GM21619 (cell line): Measurements from ENCODE around the gene PRPSAP1.
A peak's percentile ranks its signal among the peaks of the same experiment; 100 is the strongest.

Experiments used
- ATAC-seq: cut with Tn5 transposase; IDR thresholded peaks from one replicate; pipeline ENCODE4 v1.9.1; 2021; ENCODE audit not compliant: unreplicated experiment

PRPSAP1 gene, protein sequence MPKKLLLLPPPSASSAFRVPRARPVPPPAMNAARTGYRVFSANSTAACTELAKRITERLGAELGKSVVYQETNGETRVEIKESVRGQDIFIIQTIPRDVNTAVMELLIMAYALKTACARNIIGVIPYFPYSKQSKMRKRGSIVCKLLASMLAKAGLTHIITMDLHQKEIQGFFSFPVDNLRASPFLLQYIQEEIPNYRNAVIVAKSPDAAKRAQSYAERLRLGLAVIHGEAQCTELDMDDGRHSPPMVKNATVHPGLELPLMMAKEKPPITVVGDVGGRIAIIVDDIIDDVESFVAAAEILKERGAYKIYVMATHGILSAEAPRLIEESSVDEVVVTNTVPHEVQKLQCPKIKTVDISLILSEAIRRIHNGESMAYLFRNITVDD

DNA sequence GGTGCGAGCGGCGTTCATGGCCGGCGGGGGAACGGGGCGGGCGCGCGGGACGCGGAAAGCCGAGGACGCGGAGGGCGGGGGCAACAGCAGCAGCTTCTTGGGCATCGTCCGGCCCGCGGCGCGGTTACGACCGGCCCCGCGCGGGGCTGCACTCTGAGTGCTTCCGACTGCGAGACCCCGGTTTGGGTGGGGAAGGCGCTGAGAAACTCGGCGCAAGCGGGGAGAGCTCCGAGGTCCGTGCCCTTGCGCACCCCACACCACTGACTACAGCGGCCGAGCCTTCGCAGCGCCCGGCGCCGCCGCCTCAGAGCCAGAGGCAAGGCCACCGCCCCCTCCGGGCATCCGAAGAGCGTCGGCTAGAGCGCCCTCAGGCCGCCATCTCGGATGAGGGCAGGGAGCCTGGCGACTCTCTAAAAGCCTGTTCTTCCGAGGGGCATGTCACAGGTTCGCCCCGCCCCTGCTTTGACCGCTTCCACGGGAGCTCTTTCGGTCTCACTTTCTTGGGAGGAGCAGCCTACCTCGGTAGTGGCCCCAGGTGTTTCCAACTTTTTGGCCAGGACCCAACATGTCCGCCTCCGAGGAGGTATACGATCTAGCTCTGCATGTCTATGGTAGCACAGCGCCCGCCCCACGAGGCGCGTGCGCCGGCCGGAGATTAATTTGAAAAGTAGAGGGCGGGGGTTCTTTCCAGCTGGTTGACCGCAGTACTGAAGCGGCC is at the start of gene PRPSAP1:
Gene PRPSAP1, minus strand, starts transcription at position 318 of the 718 bp plus-strand sequence. Its CDS starts 213 bp downstream, at position 105.
- ATAC-seq, result peak; percentile 81

DNA sequence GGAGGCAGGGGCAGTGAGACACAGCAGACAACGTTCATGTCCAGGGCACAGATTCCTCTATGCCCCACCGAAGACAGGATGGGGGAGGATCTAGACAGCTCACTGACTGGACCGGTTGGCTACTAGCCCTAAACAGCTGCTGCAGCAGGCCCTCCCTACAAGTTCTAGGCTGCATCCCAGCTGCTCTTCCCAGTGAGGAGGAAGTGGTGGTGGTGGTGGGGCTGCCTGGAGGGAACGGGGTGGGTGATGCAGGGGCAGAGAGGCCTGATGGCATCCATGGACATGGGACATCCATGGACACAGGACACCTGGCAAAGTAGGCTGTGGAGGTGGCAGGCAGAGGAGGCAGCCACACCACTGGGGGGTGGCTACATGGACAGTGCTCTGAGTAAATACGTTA is 49.0 kb upstream of the PRPSAP1 start:
- ATAC-seq, result no peak

DNA sequence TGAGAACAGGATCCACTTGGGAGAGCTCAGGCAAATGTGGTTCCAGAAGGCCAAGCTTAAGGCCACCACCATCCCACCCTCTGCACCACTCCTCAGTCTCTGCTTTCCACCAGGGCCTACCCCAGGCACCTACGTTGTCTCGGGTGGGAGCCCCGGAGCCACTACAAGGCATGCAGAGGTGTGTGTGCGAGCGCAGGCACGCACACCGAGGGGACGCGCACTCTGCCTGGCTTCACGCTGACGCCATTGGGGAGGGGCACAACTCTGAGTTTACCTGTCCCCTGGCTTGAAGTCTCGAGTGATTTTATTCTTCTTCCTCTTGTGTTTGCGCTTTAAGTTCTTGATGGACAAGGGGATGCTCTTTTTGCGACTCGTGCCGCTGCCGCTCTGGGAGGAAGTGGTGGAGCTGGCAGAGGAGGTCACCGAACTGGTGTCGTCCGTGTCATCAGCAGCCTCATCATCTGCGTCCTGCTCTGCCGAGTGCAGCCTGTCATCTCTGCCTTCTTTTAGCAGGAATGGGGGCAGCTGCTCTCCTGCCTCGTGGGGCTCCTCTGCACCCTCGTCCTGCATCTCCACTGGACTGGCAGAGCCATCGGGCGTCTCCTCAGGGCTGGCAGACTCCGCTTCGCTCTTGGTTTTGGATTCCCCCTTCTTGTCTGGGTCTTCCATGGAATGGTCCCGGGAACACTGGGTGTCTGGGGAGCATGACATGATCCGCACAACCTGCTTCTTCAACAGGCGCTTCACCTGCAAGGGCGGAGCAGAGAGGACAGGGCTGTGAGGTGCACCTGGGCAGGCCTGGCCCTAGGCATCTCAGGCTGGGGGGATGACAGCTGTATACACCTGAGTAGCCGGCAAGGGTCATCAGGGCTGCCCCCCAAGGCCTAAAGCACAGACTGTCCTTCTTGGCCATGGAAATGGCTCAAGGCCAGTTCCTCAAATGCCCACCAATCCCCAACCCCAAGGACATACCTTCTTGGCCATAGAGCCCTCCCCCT is 45.8 kb upstream of the PRPSAP1 start:
- ATAC-seq, result no peak

DNA sequence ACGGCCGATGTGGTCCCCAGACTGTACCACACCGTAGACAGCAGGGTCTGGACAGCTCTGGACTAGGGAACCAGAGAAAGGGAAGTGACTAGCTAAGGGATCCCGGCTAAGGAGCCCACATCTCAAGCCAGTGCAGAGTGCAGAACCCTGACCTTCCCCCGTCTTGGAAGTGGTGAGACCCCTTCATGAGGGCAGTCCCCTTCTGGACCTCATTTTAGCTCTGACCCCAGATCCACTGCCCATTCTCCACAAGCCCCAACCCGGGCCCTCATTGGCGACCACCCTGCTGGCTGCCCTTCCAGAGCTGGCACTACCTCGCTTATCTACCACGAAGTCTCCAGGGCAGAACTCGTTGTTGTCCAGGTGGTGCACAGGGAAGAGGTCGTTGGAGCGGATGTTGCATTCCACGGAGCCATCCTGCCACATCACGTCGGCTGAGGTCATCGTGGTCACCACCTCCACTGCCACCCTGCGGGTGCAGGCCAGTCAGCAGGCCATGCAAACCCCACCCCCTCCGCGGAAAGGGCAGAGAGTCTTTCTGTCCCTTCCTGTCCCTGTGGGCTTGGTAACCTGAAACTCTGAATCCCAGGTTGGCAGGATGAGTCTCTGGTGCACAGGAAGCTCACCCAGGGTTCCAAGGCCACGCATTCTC is 44.9 kb upstream of the PRPSAP1 start:
- ATAC-seq, result no peak

DNA sequence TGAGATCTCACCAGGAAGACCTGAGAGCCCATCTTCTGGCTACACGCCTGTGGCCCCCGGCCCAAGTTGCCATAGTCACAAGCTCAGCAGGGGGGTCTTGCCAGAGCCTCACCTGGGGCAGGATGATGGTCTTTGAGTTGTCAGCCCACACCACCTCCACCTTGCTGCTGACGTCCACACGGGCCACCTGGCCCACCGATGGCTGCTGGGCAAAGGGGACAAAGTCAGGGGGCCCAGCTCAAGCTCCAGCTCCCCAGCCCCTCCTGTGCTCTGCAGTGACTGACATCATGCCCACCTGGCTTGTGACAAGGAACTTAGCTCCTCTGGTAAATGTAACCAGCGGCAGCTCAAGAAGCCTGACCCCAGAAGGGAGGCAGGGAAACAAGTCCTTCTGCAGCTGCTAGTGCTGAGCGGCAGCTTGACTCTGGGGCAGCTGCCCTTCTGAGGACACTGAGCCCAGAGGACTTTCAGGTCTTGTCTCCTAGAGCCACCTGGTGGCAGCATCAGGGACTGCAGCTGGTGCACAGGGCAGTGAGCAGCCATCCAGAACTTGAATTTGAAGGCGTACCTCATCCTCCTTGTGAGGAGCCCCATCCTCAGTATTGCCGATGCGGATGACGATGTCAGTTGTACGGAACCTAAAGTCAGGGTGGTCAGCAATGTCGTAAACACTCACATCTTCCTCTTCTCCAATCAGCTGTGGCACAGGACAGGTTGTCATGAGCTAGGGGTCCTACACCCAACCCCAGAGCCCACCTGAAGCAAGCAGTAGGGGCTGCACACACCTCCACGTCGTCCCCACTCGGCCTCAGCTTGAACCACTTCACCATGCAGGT is 44.2 kb upstream of the PRPSAP1 start:
- no peak for ATAC-seq

DNA sequence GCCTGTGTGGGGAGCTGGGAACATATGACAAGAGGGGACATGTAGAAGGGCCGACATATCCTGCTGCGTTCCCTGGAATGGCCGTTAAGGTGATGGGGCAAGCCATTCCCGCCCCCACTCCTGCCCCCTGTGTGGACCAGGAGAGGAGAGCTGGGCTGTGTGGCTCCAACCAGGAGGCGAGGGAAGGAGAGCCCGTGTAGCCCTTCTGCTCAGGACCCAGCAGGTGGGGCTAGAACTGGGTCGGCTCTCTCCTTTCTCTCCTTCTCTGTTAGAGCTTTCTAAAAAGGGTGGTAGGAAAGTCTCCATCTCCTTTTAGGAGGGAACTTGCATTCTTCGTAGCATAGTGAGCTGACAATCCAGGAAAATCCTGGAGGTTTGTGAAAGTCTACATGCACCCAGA is 43.5 kb upstream of the PRPSAP1 start:
- no peak for ATAC-seq

DNA sequence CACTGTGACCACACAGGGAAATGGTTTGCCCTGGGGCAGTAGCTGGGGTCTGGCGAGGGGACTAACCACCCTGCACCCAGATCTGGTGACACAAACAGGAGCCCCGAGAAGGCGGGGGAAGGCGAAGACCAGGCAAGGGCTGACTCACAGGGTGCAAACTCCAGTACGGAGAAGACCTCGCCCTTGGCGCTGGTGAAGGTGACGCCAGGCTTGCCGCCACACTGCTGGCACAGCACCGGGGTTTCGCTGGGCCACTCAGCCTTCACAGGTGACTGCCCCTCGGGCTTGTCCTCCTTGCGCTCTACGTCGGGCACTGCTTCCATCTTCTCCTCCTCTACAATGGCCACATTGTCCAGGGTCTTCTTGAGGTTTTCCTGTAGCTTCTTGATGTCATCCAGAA is 42.3 kb upstream of the PRPSAP1 start:
- ATAC-seq, result no peak

DNA sequence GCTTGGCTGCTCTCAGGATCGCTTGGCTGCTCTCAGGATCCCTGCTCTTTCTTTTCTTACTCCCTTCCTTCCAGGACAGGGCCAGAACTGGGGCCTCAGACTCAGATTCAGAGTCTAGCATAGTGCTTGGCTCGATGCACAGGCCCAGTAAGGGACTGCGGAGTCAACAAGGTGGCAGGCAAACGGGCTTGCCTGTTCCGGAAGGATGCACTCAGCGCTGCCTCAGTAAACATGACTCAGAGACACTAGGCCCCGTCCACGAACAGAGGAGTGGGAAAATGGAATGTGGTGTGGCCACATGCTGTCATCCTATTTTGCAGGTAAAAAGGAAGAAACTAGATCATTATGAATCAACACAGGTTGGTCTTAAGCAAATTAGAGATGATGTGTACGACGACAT is 40.5 kb upstream of the PRPSAP1 start:
- ATAC-seq, result no peak

DNA sequence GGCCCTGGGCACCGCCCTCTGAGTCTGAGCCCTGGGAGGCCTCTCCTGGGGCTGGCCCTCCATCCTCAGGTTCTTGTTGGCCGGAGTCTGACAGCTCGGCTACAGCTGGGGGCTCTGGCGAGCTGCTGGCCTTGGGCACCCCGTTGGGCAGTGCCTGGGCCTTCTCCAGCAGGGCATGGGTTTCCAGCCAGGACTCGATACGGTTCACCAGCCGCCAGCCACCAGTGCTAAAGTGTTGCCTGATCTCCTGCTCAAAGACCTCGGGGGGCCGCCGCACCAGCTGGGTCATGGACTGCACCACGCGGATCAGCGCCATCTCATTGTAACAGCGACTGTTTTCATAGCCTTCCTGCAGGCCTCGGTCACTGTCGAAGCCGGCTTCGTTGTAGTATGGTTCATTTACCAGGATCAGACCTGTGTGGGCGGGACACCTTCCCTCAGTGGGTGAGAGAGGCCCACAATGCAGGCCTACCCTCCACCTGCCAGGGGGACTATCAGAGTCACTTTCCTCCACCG is 37.5 kb upstream of the PRPSAP1 start:
- ATAC-seq, result no peak

DNA sequence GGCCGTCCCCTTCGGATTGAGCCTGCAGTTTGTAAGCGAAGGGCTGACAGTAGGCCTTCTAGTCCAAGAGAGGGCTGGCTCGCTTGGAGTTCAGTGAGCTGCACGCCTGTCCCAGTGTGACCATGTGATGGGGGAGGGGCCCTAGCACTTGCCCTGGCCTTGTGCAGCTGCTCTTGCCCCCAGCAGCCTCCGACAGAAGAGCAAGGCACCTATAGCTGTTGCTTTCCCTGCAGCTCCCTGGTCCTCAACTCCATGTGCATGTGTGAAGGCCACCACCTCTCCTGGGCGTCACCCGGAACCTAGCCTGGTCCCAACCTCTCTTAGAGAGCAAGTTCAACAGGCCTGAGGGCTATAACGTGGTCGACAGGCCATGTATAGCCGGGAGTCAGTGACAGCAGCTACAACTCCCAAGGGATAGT is 36.3 kb upstream of the PRPSAP1 start:
- no peak for ATAC-seq

DNA sequence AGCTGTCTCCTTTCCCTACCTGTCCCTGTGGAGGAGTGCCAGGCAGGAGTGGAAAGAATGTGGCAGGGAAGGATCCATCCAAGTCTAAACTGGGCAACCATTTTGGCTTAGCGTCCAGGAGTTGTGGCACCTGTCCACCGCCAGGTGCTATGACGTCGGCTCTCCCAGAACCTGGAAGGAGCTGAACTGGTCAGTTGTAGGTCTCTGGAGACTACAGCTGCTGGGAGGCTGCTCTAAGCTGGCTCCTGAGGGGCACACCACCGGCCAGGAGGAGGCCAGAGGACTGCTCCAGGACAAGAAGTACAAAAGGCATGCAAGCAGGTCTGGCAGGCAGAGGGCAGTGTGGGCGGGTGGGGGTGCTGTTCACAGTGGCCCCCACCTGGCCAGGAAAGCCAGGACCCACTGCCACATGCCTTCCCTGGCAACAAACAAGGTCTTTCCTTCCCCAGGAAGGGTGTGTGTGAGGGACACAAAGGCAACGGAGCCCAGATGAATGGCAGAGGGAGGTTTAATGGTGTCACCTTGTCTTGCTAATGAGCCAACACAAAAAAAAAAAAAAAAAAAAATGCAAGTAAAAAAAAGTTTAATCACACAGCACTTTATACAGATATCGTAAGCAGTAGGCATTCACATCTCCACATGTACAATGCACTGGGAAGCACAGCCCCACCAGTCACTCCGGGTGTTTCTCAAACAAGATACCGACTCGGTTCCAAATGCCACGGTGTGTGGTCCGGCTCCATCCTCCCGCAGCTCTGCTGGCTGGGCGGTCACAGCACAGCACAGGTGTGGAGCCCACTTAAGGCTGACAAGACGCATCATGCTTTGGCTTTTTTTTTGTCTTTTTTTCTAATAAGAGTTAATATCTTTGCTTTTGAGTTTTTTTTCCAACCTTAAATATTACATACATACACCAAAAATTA is 35.5 kb upstream of the PRPSAP1 start:
- no peak for ATAC-seq

DNA sequence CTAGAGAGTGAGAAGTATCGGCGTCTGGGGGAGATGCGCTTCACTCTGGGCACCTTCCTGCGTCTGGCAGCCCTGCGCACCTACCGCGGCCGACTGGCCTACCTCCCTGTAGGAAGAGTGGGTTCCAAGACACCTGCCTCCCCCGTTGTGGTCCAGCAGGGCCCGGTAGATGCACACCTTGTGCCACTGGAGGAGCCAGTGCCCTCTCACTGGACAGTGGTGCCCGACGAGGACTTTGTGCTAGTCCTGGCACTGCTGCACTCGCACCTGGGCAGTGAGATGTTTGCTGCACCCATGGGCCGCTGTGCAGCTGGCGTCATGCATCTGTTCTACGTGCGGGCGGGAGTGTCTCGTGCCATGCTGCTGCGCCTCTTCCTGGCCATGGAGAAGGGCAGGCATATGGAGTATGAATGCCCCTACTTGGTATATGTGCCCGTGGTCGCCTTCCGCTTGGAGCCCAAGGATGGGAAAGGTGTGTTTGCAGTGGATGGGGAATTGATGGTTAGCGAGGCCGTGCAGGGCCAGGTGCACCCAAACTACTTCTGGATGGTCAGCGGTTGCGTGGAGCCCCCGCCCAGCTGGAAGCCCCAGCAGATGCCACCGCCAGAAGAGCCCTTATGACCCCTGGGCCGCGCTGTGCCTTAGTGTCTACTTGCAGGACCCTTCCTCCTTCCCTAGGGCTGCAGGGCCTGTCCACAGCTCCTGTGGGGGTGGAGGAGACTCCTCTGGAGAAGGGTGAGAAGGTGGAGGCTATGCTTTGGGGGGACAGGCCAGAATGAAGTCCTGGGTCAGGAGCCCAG is 33.5 kb upstream of the PRPSAP1 start:
- ATAC-seq, result no peak

DNA sequence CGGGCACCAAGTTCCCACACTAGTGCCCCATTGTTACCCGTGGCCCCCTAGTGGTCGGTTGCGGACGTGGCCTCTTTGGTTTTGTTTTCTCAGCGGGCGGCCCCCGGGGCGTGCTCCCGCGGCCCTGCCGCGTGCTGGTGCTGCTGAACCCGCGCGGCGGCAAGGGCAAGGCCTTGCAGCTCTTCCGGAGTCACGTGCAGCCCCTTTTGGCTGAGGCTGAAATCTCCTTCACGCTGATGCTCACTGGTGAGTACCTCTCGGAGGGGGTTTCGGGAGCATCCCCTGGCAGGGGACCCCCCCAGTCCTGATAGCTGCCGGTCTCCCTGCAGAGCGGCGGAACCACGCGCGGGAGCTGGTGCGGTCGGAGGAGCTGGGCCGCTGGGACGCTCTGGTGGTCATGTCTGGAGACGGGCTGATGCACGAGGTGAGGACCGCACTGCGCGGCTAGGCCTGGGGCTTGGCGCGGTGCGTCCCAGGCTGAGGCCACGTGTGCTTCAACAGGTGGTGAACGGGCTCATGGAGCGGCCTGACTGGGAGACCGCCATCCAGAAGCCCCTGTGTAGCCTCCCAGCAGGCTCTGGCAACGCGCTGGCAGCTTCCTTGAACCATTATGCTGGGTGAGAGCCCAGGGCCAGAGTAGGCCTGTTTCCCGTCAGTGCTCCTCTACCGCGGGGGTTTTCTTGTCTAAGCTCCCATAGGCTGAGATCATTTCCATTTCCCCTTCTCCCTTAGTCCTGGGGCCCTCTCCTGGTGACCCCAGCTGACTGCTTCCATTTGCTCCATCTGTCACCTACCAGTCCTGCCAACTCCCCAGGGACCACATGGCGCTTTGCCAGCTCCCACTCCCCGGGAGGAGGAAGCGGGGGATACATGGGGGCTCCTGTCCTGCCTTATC is 32.4 kb upstream of the PRPSAP1 start:
- no peak for ATAC-seq

DNA sequence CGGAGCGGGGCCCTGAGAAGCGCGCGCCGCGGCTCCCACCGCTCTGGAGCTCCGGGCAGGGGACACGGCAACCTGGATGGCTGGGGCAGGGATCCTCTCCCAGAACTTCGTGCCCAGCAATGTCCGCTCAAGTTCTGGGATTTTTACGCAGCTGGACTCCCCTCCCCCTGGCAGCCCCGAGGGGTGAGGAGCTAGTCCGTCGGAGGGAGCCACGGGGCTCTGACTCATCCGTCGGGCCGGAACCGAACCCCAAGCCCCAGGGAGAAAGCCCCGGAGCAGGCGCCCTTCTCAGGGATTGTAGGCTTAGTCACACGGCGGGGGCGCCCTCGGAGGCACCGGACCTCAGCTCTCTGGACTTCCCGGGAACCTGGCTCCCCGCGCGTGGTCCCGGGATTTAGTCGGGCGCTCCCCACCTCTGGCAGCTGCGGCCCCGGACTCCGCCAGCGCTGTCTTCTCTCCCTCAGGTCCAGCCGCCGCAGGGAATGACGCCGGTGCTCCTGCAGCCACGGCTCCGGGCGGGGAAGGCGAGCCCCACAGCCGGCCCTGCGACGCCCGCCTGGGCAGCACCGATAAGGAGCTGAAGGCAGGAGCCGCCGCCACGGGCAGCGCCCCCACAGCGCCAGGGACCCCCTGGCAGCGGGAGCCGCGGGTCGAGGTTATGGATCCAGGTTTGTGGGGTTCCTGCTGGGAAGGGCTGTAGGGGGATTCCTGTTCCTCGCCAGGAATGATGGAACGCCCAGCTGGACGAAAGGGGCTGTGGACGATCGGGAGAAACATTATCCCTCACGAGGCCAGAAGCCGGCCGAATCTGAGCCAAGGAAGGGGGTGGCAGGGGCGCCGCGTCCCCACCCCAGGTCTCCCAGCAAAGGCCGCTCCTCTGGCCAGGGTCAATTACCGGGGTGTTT is 31.5 kb upstream of the PRPSAP1 start:
- ATAC-seq, result no peak

DNA sequence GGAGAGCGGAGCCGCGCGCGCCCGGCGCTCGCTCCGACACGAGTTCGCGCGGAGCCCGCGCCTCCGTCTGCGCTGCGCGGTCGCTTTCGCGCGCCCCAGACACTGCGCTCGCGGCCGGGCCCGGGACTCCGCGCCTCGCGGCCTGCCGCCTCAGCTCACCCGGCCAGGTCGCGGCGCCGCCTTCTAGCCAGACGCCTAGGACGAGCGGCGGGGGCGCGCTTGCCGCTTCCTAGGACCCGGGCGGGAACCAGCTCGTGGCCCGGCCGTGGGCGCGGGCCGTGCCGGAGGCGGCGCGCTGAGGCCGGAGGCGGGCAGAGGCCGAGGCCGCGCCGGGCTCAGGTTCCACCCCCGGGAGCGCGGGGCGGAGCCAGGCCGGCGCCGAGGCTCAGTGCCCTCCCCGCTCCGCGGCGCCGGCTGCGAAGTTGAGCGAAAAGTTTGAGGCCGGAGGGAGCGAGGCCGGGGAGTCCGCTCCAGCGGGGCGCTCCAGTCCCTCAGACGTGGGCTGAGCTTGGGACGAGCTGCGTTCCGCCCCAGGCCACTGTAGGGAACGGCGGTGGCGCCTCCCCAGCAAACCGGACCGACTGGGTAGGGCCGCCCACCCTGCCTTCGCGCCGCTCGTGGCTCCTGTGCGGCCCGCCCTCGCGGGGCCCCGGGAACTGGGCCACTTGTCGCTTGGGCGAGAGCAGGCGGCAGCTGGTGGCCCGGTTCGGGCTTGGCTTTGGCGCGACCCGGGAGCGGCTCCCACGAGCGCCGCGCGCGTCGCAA is 30.7 kb upstream of the PRPSAP1 start, which contains the start of gene SPHK1:
Gene SPHK1, plus strand, starts transcription at position 388 of the 765 bp plus-strand sequence. CDS start 1,036 bp downstream, outside the sequence.
- peak; percentile 55 for ATAC-seq
